ENCODE measurements around the gene FBN2.

Gene FBN2

GRCh38 chr5:128220841-128221240, 317.2 kb downstream of the FBN2 start:
- no peak for FAIRE-seq

GRCh38 chr5:128216860-128217531, 321.0 kb downstream of the FBN2 start:
- DNase-seq (ENCODE audit: insufficient read length, low spot score) (no peak), FAIRE-seq (no peak)

More at GRCh38 chr5:128220841-128221240, 317.2 kb downstream of the FBN2 start:
- no peak for DNase-seq (ENCODE audit: insufficient read length, low spot score)

- DNase-seq (ENCODE audit: insufficient read length, low spot score) (no peak), FAIRE-seq (no peak)
Measured at GRCh38 chr5:128216285-128216684, 321.8 kb downstream of the FBN2 start.

GRCh38 chr5:128213833-128214232, 324.2 kb downstream of the FBN2 start:
- no peak for FAIRE-seq
- no peak for DNase-seq (ENCODE audit: insufficient read length, low spot score)

GRCh38 chr5:128213340-128213739, 324.7 kb downstream of the FBN2 start:
- DNase-seq (ENCODE audit: insufficient read length, low spot score) (no peak), FAIRE-seq (peak; percentile 76)

- FAIRE-seq, result no peak
- no peak for DNase-seq (ENCODE audit: insufficient read length, low spot score)
Measured at GRCh38 chr5:128212191-128212806, 325.7 kb downstream of the FBN2 start.

- no peak for DNase-seq (ENCODE audit: insufficient read length, low spot score)
- no peak for FAIRE-seq
Measured at GRCh38 chr5:128208436-128208835, 329.6 kb downstream of the FBN2 start.

All from GM19239 (cell line).